Left lung (tissue), 10 donors: Measurements from ENCODE around the gene ADAMTS16. TPM values are rescaled to one million over a fixed set of nuclear protein-coding genes. Genes with fewer than 3 reads are reported as not detected.

ENCODE experiments used
- ATAC-seq: fragments of 200-7000 bp; cut with Tn5 transposase; one replicate; pipeline ENCODE4 v1.9.1; 2020; ENCODE audit warnings: moderate library complexity
- DNase-seq, 4 donors: peaks; one replicate each; pipeline ENCODE4 v3.0.0-alpha.2; 2013 to 2020
- H3K27ac ChIP-seq, 2 donors: fragments of 200-600 bp; sonication (generic) in 1 of 2; one replicate each; pipeline versions ENCODE4 v1.5.0 to v1.8.0; 2020 to 2021
- H3K27me3 ChIP-seq, 2 donors: fragments of 200-600 bp; sonication (generic) in 1 of 2; one replicate each; pipeline versions ENCODE4 v1.5.0 to v1.8.0; 2020 to 2021
- H3K36me3 ChIP-seq, 2 donors: fragments of 200-600 bp; sonication (generic) in 1 of 2; one replicate each; pipeline versions ENCODE4 v1.5.0 to v1.8.0; 2020 to 2021
- H3K4me1 ChIP-seq, 2 donors: fragments of 200-600 bp; one replicate each; pipeline ENCODE4 v1.8.0; 2021
- H3K4me3 ChIP-seq, 2 donors: fragments of 200-600 bp; sonication (generic) in 1 of 2; one replicate each; pipeline versions ENCODE4 v1.5.0 to v1.8.0; 2020 to 2021; ENCODE audit warnings: mild to moderate bottlenecking in 1 of 2
- H3K9me3 ChIP-seq, 2 donors: fragments of 200-600 bp; sonication (generic) in 1 of 2; one replicate each; pipeline versions ENCODE4 v1.5.0 to v1.8.0; 2020 to 2021
- CTCF ChIP-seq, 2 donors: fragments of 200-600 bp; sonication (generic) in 1 of 2; IDR thresholded peaks; one replicate each; pipeline versions ENCODE4 v1.5.0 to v1.8.0; 2021; ENCODE audit warnings: antibody characterized with exemption in 2 of 2
- intact Hi-C, 2 donors: fragments of 100-400 bp; cut with DNase I; formaldehyde crosslinking; loops; one replicate each; pipeline versions ENCODE4 v1.11.2 to v1.14.2; 2022
- polyA plus RNA-seq, 6 donors: library from polyadenylated mRNA; unstranded; fragments of 120-200 nt; gene quantifications; one replicate each; pipeline ENCODE4 v1.2.1, GENCODE V29; 2013; ENCODE audit not compliant: insufficient read length in 6 of 6
- total RNA-seq, 2 donors: library from RNA; stranded (reverse); fragmentation: NEBNext Ultra II Directional; extraction: Animal tissue kit (Norgen Biotek cat#: 25700); gene quantifications; one replicate each; pipeline ENCODE4 v1.2.1, GENCODE V29; 2021
- donor health status: DM: no; HTN: yes; CAD: no.
- donor health status: DM: no; HTN: no; CAD: no.

Gene ADAMTS16
- total and polyA plus RNA-seq, 8 donors: 0.29 to 28.7 (median 1.1) TPM

GRCh38 chr5:5352675-5353074, 212.5 kb downstream of the ADAMTS16 start:
- no peak for TF ChIP-seq CTCF (IDR thresholded peaks at IDR 0.05)
- Histone ChIP-seq H3K4me3 (no peak overlapping the region), H3K9me3 (no peaks in the 10 kb centered on the region), H3K36me3 (no peaks in the 10 kb centered on the region), H3K27ac (no peak overlapping the region), H3K27me3 (no peaks in the 10 kb centered on the region), H3K4me1 (no peaks in the 10 kb centered on the region)
- intact Hi-C loops: no loop called here
- DNase-seq (no peak), ATAC-seq (no peak)

GRCh38 chr5:5353681-5354080, 213.6 kb downstream of the ADAMTS16 start:
- Histone ChIP-seq H3K4me1 (no peaks in the 10 kb centered on the region), H3K36me3 (no peaks in the 10 kb centered on the region), H3K9me3 (no peaks in the 10 kb centered on the region), H3K4me3 (no peak overlapping the region), H3K27me3 (no peaks in the 10 kb centered on the region), H3K27ac (no peak overlapping the region)
- no peak for TF ChIP-seq CTCF (IDR thresholded peaks at IDR 0.05)
- DNase-seq: no peak
- no peak for ATAC-seq
- intact Hi-C loops: no loop called here

GRCh38 chr5:5356765-5357164, 216.6 kb downstream of the ADAMTS16 start:
- no peaks in the 10 kb centered on the region for H3K9me3 ChIP-seq
- intact Hi-C loops: no loop called here
- H3K27me3 ChIP-seq: no peaks in the 10 kb centered on the region
- TF ChIP-seq CTCF (IDR thresholded peaks at IDR 0.05): no peak
- no peak overlapping the region for H3K27ac ChIP-seq
- H3K36me3 ChIP-seq: no peaks in the 10 kb centered on the region
- H3K4me1 ChIP-seq: no peaks in the 10 kb centered on the region
- H3K4me3 ChIP-seq: no peak overlapping the region
- ATAC-seq (no peak), DNase-seq (no peak)

GRCh38 chr5:5359618-5360017, 219.5 kb downstream of the ADAMTS16 start:
- Histone ChIP-seq H3K27ac (no peak overlapping the region), H3K4me1 (no peaks in the 10 kb centered on the region), H3K36me3 (no peaks in the 10 kb centered on the region), H3K27me3 (no peaks in the 10 kb centered on the region), H3K4me3 (no peak overlapping the region), H3K9me3 (no peaks in the 10 kb centered on the region)
- intact Hi-C loops: no loop called here
- no peak for DNase-seq
- ATAC-seq: no peak
- no peak for TF ChIP-seq CTCF (IDR thresholded peaks at IDR 0.05)

- ATAC-seq: no peak
- no peaks in the 10 kb centered on the region for H3K27me3 ChIP-seq
- H3K4me1 ChIP-seq: no peaks in the 10 kb centered on the region
- no peaks in the 10 kb centered on the region for H3K9me3 ChIP-seq
- H3K36me3 ChIP-seq: no peaks in the 10 kb centered on the region
- intact Hi-C loops: no loop called here
- H3K4me3 ChIP-seq: no peak overlapping the region
- TF ChIP-seq CTCF (IDR thresholded peaks at IDR 0.05): no peak
- no peak for DNase-seq
- no peak overlapping the region for H3K27ac ChIP-seq
Measured at GRCh38 chr5:5360363-5360940, 220.3 kb downstream of the ADAMTS16 start.
